Fibroblast of lung (primary cell): ENCODE data around the gene SKP1. TPM values are rescaled to one million over a fixed set of nuclear protein-coding genes. Genes with fewer than 3 reads are reported as not detected.

Source experiments
- DNase-seq, 2 donors: peaks; one replicate each; pipeline versions ENCODE4 v3.0.0 to v3.0.0-alpha.2; 2010; ENCODE audit warnings: low read depth in 2 of 2
- H2AFZ ChIP-seq: 2 replicates; pipeline ENCODE4 v1.5.1; 2012; ENCODE audit warnings: low read length, control low read depth, inconsistent platforms
- H3K27ac ChIP-seq: 2 replicates; pipeline ENCODE4 v1.5.1; 2011; ENCODE audit warnings: low read length, control low read depth; ENCODE audit not compliant: insufficient read depth
- H3K27me3 ChIP-seq: 2 replicates; pipeline ENCODE4 v1.5.1; 2011; ENCODE audit warnings: mild to moderate bottlenecking, low read length; ENCODE audit not compliant: control insufficient read depth, insufficient read depth
- H3K36me3 ChIP-seq: 2 replicates; pipeline ENCODE4 v1.5.1; 2011; ENCODE audit warnings: low read length; ENCODE audit not compliant: control insufficient read depth, insufficient read depth
- H3K4me1 ChIP-seq: 2 replicates; pipeline ENCODE4 v1.5.1; 2011; ENCODE audit warnings: low read length; ENCODE audit not compliant: control insufficient read depth, insufficient read depth; ENCODE audit errors: extremely low read depth
- H3K4me2 ChIP-seq: 2 replicates; pipeline ENCODE4 v1.5.1; 2011; ENCODE audit warnings: low read length, control low read depth; ENCODE audit not compliant: insufficient read depth; ENCODE audit errors: extremely low read depth
- H3K4me3 ChIP-seq, 4 experiments: fragments of 200-600 bp in 1 of 4; sonication (generic) in 1 of 4; replicated peaks in 1 of 4; 2 replicates each; pipeline ENCODE4 v1.5.1; 2011 to 2016; ENCODE audit warnings: low read length in 4 of 4, low read depth in 3 of 4, mild to moderate bottlenecking in 3 of 4, control low read depth in 2 of 4, inconsistent platforms in 1 of 4, mixed read lengths in 1 of 4; ENCODE audit not compliant: insufficient read depth in 1 of 4; ENCODE audit errors: control extremely low read depth in 1 of 4
- H3K79me2 ChIP-seq: 2 replicates; pipeline ENCODE4 v1.5.1; 2012; ENCODE audit warnings: mild to moderate bottlenecking, low read length, inconsistent platforms; ENCODE audit not compliant: control insufficient read depth, insufficient read depth
- H3K9ac ChIP-seq: 2 replicates; pipeline ENCODE4 v1.5.1; 2011; ENCODE audit warnings: mild to moderate bottlenecking, low read length, control low read depth; ENCODE audit not compliant: insufficient read depth
- H3K9me3 ChIP-seq: 2 replicates; pipeline ENCODE4 v1.5.1; 2012; ENCODE audit warnings: low read depth, low read length; ENCODE audit not compliant: control insufficient read depth, insufficient read depth
- H4K20me1 ChIP-seq: 2 replicates; pipeline ENCODE4 v1.5.1; 2011; ENCODE audit warnings: low read length; ENCODE audit not compliant: control insufficient read depth, insufficient read depth; ENCODE audit errors: extremely low read depth
- EZH2 ChIP-seq: IDR thresholded peaks from 2 replicates; pipeline ENCODE4 v1.5.1; 2012; ENCODE audit warnings: low read length, control low read depth, mild to moderate bottlenecking; ENCODE audit errors: missing control alignments
- polyA plus RNA-seq, 2 donors: library from polyadenylated mRNA; depleted of rRNA in 1 of 2; stranded (reverse) in 1 of 2; unstranded in 1 of 2; fragments of >200 nt; gene quantifications; 2 replicates each; pipeline ENCODE4 v1.2.1, GENCODE V29; 2011 to 2012; ENCODE audit warnings: missing spikeins in 1 of 2
- total RNA-seq: library from RNA; depleted of rRNA; stranded (reverse); fragments of >200 nt; gene quantifications from 2 replicates; pipeline ENCODE4 v1.2.1, GENCODE V29; 2014
- TF ChIP-seq, protein P1 (sequence below), 2 donors: IDR thresholded peaks in 1 of 2; conservative IDR thresholded peaks in 1 of 2; 1 replicate in 1 of 2; 2 replicates in 1 of 2; pipeline ENCODE4 v1.5.1; 2011 to 2012; ENCODE audit warnings: low read length in 2 of 2, control low read depth in 1 of 2, inconsistent platforms in 1 of 2, low read depth in 1 of 2, mild to moderate bottlenecking in 1 of 2

Gene SKP1
- total and polyA plus RNA-seq, 2 donors (not counting 1 experiment from before 2014, with no cell fraction given): 259 to 985 TPM

GRCh38 chr5:134132372-134133187, 44.2 kb downstream of the SKP1 start:
- no peaks in the 10 kb centered on the region for H4K20me1 ChIP-seq
- no peaks in the 10 kb centered on the region for H3K79me2 ChIP-seq
- no peak for DNase-seq
- H2AFZ ChIP-seq: no peak overlapping the region
- no peak overlapping the region for H3K4me2 ChIP-seq
- no peaks in the 10 kb centered on the region for H3K27me3 ChIP-seq
- H3K4me1 ChIP-seq: no peaks in the 10 kb centered on the region
- peaks cover 5% of the 10 kb centered on the region for H3K36me3 ChIP-seq
- no peak overlapping the region for H3K4me3 ChIP-seq
- no peaks in the 10 kb centered on the region for H3K9me3 ChIP-seq
- no peak overlapping the region for H3K9ac ChIP-seq
- no peak overlapping the region for H3K27ac ChIP-seq
- no peak for TF ChIP-seq EZH2
- TF ChIP-seq, protein P1, sequence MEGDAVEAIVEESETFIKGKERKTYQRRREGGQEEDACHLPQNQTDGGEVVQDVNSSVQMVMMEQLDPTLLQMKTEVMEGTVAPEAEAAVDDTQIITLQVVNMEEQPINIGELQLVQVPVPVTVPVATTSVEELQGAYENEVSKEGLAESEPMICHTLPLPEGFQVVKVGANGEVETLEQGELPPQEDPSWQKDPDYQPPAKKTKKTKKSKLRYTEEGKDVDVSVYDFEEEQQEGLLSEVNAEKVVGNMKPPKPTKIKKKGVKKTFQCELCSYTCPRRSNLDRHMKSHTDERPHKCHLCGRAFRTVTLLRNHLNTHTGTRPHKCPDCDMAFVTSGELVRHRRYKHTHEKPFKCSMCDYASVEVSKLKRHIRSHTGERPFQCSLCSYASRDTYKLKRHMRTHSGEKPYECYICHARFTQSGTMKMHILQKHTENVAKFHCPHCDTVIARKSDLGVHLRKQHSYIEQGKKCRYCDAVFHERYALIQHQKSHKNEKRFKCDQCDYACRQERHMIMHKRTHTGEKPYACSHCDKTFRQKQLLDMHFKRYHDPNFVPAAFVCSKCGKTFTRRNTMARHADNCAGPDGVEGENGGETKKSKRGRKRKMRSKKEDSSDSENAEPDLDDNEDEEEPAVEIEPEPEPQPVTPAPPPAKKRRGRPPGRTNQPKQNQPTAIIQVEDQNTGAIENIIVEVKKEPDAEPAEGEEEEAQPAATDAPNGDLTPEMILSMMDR (conservative IDR thresholded peaks at IDR 0.05 in 1 of 2, IDR thresholded peaks at IDR 0.05 in 1 of 2; ENCODE audit: low read depth in 1 of 2, low read length in 2 of 2): no peak

DNA sequence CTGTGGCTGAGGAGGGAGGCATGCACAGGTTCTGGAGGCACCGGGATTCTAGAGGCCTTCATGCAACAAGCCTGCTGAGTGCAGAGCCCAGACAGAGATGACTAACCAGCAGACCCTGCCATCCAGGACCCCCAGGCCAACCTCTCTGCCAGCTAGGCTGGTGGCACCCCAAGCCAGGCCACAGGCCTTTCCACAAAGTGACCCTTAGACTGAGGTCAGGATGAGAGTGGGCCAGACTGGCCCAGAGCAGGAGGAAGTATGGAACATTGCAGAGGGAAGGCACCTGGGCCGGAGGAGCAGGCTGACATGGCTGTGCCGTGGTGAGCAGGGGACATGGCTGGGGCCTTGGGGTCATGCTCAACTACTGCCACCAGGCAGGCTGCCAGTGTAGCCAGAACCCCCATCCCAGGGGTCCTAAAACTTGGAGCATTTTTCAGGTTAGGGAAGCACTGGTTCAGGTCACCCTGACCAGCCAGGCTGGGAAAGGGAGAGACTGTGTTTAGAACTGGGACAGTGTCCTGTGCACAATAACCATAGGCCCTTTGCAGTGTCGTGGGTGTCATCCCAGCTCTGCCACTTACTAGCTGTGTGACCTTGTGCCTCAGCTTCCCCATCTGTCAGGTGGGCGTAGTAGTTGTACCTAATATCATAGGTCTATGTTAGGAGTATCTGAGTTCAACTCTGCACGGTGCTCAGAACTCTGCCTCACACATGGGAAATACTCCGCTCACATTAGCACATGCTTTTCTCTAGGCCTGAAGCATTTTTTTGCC, 45.0 kb downstream of the SKP1 start:
- H3K4me3 ChIP-seq: no peak overlapping the region
- no peak for TF ChIP-seq EZH2
- TF ChIP-seq, protein P1 (conservative IDR thresholded peaks at IDR 0.05 in 1 of 2, IDR thresholded peaks at IDR 0.05 in 1 of 2; ENCODE audit: low read depth in 1 of 2, low read length in 2 of 2): no peak
- H3K4me1 ChIP-seq: no peaks in the 10 kb centered on the region
- DNase-seq: no peak
- H3K27me3 ChIP-seq: no peaks in the 10 kb centered on the region
- no peak overlapping the region for H3K27ac ChIP-seq
- no peaks in the 10 kb centered on the region for H3K79me2 ChIP-seq
- peaks cover 5% of the 10 kb centered on the region for H3K36me3 ChIP-seq
- H3K9me3 ChIP-seq: no peaks in the 10 kb centered on the region
- H4K20me1 ChIP-seq: no peaks in the 10 kb centered on the region
- H3K4me2 ChIP-seq: no peak overlapping the region
- no peak overlapping the region for H2AFZ ChIP-seq
- no peak overlapping the region for H3K9ac ChIP-seq

- Histone ChIP-seq H3K4me3 (no peak overlapping the region), H3K27ac (no peak overlapping the region), H4K20me1 (no peaks in the 10 kb centered on the region), H3K79me2 (no peaks in the 10 kb centered on the region), H3K36me3 (peaks cover 2% of the 10 kb centered on the region), H3K9me3 (no peaks in the 10 kb centered on the region), H3K4me1 (peaks cover 1% of the 10 kb centered on the region), H3K9ac (no peak overlapping the region), H3K27me3 (no peaks in the 10 kb centered on the region), H2AFZ (no peak overlapping the region), H3K4me2 (no peak overlapping the region)
- no peak for DNase-seq
- TF ChIP-seq, protein P1 (conservative IDR thresholded peaks at IDR 0.05 in 1 of 2, IDR thresholded peaks at IDR 0.05 in 1 of 2; ENCODE audit: low read depth in 1 of 2, low read length in 2 of 2): no peak
- TF ChIP-seq EZH2: no peak
These were observed 45.6 kb downstream of the SKP1 start for GRCh38 chr5:134131165-134131564.
